GM21526 (cell line): ENCODE measurements around the gene DHRS4L2.
A peak's percentile ranks its signal among the peaks of the same experiment; 100 is the strongest.
"Not testable (repeated sequence)": the region's sequence is repeated elsewhere in the genome, so short reads cannot be mapped to it uniquely, and the experiment has no call there.

ENCODE experiments used
- ATAC-seq: cut with Tn5 transposase; IDR thresholded peaks from one replicate; pipeline ENCODE4 v1.9.1; 2021; ENCODE audit warnings: moderate library complexity; ENCODE audit not compliant: unreplicated experiment, low FRiP score

Gene DHRS4L2

DNA sequence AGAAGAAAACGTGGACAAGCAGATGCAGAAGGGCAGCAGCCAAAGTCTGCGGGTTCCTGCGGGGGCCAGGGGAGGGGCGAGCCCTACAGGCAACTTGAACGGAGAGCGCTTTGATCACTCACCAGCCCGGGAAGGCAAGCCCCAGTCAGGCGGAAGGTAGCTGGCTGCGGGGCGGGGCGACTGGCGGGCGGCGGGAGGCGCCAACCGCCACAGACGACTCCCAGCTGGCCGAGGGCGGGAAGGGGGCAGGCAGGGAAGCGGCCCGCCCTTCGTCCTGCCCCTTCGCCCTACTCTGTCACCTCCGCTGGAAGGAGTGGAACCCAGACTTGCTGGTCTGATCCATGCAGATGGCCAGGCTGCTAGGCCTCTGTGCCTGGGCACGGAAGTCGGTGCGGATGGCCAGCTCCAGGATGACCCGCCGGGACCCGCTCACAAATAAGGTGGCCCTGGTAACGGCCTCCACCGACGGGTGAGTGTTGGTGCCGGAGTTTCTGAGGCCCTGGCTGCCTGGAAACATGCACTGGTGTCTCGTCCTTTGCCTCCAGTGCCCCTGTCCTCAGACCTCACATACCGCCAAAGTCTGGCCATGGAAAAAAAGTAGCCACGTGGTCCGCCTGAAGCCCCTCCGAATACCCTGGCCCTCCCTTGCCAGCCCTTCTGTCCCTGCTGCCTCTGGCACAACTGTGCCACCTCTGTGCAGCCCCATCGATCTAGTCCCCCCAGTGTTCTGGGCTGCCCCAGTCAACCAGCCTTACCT is at the start of gene DHRS4L2:
Gene DHRS4L2, plus strand, starts transcription at position 323 of the 757 bp plus-strand sequence. Its CDS starts 19 bp downstream, at position 342.
- peak; percentile 66 for ATAC-seq

DNA sequence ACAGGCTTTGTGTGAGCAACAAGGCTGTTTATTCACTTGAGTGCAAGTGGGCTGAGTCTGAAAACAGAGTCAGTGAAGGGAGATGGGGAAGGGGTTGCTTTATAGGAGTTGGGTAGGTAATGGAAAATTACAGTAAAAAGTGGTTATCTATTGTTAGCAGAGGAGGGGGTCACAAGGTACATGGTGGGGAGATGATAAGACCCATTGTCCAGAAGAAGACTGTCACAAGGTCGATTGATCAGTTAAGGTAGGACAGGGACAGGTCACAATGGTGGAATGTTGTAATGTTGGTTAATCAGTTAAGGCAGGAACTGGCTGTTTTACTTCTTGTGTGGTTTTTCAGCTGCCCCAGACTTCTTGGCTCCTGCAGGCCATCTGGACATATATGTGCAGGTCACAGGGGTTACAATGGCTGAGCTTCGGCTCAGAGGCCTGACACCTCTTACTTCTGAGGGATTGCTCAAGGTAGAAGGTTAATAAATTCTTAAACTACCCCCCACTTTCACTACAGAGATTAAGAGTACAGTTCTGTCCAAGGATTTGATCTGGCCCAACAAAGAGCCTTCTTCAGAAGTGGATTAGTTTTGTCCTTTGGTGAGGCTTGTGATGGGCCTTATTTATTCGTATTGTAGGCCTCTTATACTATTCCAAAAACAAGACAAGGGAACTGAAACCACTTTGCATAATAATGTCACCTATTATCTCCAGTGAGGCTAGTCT is 49.0 kb upstream of the DHRS4L2 start:
- no peak for ATAC-seq

- no peak for ATAC-seq
Measured at GRCh38 chr14:23941230-23941629, 47.5 kb upstream of the DHRS4L2 start.

DNA sequence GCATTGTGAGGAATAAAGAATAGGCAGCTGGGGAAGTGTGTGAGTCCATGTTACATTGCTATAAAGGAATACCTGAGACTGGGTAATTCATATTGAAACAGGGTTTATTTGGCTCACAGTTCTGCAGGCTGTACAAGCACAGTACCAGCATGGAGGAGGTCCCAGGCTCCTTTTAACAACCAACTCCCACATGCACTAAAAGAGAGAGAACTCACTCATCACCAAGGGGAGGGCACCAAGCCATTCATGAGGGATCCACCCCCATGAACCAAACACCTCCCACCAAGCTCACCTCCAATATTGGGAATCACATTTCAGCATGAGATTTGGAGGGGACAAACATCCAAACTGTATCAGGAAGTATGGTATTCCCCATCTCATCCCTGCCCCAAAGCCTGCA is 47.1 kb upstream of the DHRS4L2 start:
- ATAC-seq, result no peak

DNA sequence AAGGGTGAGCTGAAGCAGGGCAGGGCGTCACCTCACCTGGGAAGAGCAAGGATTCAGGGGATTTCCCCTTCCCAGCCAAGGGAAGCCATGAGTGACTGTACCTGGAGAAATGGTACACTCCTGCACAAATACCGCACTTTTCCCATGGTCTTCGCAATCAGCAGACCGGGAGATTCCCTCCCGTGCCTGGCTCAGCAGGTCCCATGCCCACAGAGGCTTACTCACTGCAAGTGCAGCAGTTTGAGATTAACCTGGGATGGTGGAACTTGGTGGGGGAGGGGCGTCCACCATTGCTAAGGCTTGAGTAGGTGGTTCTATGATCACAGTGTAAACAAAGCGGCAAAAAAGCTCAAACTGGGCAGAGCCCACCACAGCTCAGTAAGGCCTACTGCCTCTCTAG is 46.1 kb upstream of the DHRS4L2 start:
- no peak for ATAC-seq

GRCh38 chr14:23949069-23949468 is 39.7 kb upstream of the DHRS4L2 start:
- ATAC-seq, result not testable (repeated sequence)

DNA sequence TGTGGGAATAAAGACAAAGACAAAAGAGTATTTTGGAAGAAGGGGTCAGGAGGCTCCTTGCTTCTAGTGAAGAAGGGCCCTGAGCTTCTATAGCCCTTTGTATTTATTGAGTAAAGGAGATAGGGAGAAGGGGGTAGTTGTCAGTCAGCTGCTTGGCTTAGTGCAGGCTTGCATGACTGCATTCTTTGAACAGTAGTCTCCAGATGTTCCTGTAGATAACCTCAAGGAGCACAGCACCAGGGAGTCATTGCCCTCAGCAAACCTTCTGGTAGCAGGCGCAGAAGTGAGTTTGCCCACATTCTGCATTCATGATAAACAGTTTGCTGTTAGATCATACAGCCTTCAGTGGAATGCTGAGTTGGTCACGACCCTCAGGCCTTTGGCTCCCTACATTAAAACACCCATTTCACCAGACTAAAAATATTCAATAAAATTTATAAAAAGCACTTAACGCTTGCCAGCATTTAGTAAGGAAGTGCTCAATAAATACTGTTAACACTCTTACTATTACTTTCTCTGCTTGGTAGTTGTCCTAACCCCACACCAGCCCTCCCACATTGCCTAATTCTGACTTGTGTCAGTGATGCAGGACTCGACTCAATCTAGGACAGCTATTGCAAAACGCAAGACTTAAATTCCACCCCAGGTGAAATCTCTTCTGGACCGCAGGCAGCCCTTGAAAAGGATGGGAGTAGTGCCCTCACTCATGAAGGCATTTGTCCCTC is 38.2 kb upstream of the DHRS4L2 start:
- ATAC-seq, result no peak

GRCh38 chr14:23951136-23951466 is 37.6 kb upstream of the DHRS4L2 start:
- ATAC-seq, result not testable (repeated sequence)

- no peak for ATAC-seq
Measured at GRCh38 chr14:23951590-23952201, 37.0 kb upstream of the DHRS4L2 start.

DNA sequence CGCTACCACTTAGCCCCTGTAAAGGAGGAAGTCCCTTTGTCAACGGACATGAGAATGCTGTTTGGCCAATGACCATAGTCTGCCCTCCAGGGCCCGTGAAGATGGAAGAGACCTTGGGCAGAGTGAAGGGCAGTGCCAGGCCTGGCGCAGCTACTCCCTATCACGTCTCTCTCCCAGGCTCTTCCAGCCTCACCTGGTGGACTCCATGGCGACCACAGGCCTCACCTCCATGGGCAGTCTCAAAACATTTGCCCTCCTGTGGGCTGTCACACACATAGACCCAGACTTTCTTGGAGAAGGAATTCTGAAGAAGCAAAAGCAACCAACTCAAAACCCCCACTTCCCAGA is 35.6 kb upstream of the DHRS4L2 start:
- not testable (repeated sequence) for ATAC-seq

DNA sequence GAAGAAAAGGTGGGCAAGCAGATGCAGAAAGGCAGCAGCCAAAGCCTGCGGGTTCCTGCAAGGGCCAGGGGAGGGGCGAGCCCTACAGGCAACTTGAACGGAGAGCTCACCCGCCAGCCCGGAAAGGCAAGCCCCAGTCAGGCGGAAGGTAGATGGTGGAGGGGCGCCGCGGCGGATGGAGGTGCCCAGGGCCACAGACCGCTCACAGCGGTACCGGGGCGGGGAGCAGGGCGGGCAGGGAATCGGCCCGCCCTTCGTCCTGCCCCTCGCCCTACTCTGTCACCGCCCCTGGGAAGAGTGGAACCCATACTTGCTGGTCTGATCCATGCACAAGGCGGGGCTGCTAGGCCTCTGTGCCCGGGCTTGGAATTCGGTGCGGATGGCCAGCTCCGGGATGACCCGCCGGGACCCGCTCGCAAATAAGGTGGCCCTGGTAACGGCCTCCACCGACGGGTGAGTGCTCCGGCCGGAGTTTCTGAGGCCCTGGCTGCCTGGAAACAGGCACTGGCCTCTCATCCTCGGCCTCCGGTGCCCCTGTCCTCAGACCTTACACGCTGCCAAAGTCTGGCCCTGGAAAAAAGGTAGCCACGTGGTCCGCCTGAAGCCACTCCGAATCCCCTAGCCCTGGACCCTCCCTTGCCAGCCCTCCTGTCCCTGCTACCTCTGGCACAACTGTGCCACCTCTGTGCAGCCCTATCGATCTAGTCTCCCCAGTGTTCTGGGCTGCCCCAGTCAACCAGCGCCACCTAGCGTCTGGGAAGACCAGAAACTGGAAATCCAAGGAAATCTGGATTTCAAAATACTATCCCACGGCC is 35.1 kb upstream of the DHRS4L2 start, which contains the start of gene DHRS4:
Gene DHRS4, plus strand, starts transcription at position 307 of the 815 bp plus-strand sequence. Its CDS starts 19 bp downstream, at position 326.
- ATAC-seq, result peak; percentile 89

DNA sequence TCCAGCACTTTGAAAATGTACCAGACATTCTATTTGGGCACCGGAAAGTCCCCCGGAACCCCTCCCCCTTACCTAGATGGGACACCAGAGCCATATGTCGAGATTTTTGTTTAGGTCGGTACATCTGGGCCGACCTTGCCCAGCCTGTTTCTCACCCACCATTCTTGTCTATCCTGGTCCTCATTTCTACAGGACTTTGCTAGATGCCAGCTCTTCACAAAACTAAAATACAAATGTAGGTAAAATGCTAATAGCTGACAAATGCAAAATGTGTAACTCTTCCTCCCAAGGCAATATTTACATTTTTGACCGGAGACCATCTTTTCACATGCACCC is 34.5 kb upstream of the DHRS4L2 start:
- not testable (repeated sequence) for ATAC-seq

DNA sequence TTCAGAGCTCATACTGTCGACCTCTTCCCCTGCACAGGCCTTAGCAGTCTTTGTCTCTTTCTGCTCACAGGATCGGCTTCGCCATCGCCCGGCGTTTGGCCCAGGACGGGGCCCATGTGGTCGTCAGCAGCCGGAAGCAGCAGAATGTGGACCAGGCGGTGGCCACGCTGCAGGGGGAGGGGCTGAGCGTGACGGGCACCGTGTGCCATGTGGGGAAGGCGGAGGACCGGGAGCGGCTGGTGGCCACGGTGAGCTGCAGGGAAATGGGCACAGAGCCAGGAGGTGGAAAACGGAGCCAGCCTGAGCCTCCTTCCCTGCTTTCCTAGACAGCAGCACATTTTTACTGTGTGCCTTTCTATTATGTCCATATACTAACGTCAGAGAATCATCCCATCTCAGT is 33.8 kb upstream of the DHRS4L2 start:
- ATAC-seq, result not testable (repeated sequence)

- ATAC-seq, result not testable (repeated sequence)
Measured at GRCh38 chr14:23955811-23956210, 32.9 kb upstream of the DHRS4L2 start.

DNA sequence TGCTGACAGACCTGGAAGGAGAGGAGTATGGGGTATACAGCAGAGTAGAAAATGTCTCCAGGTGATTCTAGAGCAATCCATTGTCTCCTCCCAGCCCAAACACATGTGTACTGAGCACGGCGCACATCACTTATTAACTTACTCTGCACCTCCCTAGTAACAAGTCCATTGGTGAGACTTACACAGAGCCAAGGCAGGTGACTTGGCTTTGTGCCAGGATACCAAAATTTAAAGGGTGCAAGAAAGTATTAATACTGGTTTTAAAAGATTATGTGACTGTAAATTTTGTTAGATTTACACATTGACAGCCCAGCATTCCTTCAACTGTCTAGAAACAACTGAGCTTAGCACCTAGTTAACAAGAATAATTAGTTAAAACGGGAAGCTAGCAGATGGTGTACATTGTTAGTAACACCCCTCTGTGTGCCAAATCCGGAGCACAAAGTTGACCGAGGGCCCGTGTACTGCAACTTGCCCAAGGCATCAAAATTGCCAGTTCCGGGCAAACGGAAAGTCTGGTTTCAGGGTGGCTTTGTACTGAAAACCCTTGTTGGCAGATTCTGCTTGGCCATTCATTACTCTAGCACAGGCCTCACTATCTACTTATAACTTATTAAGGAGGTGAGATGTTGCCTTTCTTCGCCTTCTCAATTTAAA is 30.7 kb upstream of the DHRS4L2 start:
- ATAC-seq, result not testable (repeated sequence)

GRCh38 chr14:23960899-23961298 is 27.8 kb upstream of the DHRS4L2 start:
- ATAC-seq, result not testable (repeated sequence)

GRCh38 chr14:23961704-23962103 is 27.0 kb upstream of the DHRS4L2 start:
- ATAC-seq, result not testable (repeated sequence)

GRCh38 chr14:23969130-23969480 is 19.6 kb upstream of the DHRS4L2 start:
- not testable (repeated sequence) for ATAC-seq

GRCh38 chr14:23969481-23970282 is 19.0 kb upstream of the DHRS4L2 start:
- peak; percentile 70 for ATAC-seq
